ENCODE measurements around the gene CDH4.

CDH4 gene

DNA sequence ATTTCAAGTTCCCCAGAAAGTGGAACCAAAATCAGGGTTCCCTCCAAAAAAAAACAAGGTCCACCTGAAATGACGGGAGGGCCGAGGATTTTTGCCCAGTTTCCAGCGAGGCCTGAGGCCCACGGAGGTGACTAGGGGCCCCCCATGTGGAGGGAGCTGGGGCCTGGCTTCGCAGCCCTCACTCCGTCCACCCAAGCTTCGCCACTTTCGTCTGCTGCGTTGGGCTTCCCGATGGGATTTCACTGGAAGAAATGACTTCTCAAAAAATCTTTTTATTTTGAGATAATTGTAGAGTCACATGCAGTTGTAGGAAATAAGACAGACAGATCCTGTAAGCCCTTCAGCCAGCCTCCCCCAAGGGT is 605.3 kb downstream of the CDH4 start:
- TF ChIP-seq, protein P1, sequence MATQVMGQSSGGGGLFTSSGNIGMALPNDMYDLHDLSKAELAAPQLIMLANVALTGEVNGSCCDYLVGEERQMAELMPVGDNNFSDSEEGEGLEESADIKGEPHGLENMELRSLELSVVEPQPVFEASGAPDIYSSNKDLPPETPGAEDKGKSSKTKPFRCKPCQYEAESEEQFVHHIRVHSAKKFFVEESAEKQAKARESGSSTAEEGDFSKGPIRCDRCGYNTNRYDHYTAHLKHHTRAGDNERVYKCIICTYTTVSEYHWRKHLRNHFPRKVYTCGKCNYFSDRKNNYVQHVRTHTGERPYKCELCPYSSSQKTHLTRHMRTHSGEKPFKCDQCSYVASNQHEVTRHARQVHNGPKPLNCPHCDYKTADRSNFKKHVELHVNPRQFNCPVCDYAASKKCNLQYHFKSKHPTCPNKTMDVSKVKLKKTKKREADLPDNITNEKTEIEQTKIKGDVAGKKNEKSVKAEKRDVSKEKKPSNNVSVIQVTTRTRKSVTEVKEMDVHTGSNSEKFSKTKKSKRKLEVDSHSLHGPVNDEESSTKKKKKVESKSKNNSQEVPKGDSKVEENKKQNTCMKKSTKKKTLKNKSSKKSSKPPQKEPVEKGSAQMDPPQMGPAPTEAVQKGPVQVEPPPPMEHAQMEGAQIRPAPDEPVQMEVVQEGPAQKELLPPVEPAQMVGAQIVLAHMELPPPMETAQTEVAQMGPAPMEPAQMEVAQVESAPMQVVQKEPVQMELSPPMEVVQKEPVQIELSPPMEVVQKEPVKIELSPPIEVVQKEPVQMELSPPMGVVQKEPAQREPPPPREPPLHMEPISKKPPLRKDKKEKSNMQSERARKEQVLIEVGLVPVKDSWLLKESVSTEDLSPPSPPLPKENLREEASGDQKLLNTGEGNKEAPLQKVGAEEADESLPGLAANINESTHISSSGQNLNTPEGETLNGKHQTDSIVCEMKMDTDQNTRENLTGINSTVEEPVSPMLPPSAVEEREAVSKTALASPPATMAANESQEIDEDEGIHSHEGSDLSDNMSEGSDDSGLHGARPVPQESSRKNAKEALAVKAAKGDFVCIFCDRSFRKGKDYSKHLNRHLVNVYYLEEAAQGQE (IDR thresholded peaks at IDR 0.05; ENCODE audit: insufficient replicate concordance, low read depth): no peak
- TF ChIP-seq GABPA (IDR thresholded peaks at IDR 0.05; ENCODE audit: low read depth) (no peak), SPI1 (IDR thresholded peaks at IDR 0.05; ENCODE audit: borderline replicate concordance, low read depth) (no peak), POLR2AphosphoS5 (IDR thresholded peaks at IDR 0.05; ENCODE audit: low read depth) (no peak)
- TF ChIP-seq, protein P2, sequence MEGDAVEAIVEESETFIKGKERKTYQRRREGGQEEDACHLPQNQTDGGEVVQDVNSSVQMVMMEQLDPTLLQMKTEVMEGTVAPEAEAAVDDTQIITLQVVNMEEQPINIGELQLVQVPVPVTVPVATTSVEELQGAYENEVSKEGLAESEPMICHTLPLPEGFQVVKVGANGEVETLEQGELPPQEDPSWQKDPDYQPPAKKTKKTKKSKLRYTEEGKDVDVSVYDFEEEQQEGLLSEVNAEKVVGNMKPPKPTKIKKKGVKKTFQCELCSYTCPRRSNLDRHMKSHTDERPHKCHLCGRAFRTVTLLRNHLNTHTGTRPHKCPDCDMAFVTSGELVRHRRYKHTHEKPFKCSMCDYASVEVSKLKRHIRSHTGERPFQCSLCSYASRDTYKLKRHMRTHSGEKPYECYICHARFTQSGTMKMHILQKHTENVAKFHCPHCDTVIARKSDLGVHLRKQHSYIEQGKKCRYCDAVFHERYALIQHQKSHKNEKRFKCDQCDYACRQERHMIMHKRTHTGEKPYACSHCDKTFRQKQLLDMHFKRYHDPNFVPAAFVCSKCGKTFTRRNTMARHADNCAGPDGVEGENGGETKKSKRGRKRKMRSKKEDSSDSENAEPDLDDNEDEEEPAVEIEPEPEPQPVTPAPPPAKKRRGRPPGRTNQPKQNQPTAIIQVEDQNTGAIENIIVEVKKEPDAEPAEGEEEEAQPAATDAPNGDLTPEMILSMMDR (IDR thresholded peaks at IDR 0.05; ENCODE audit: insufficient read depth, low read length): no peak
- H3K27me3 ChIP-seq (ENCODE audit: insufficient read depth, poor library complexity, severe bottlenecking): no peaks in the 10 kb centered on the region
- DNase-seq (ENCODE audit: low read depth in 1 of 2, low spot score in 1 of 2): no peak

DNA sequence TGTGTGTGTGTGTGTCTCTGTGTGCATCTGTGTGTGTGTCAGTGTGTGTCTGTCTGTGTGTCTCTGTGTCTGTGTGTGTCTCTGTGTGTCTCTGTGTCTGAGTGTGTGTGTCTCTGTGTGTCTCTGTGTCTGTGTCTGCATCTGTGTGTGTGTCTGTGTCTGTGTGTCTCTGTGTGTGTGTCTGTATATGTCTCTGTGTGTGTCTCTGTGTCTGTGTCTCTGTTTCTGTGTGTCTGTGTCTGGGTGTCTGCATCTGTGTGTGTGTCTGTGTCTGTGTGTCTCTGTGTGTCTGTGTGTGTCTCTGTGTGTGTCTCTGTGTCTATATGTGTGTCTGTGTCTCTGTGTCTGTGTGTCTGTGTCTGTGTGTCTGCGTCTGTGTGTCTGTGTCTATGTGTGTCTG is 605.8 kb downstream of the CDH4 start:
- no peak for TF ChIP-seq GABPA (IDR thresholded peaks at IDR 0.05; ENCODE audit: low read depth)
- TF ChIP-seq, protein P2 (IDR thresholded peaks at IDR 0.05; ENCODE audit: insufficient read depth, low read length): no peak
- TF ChIP-seq, protein P1 (IDR thresholded peaks at IDR 0.05; ENCODE audit: insufficient replicate concordance, low read depth): no peak
- no peak for TF ChIP-seq POLR2AphosphoS5 (IDR thresholded peaks at IDR 0.05; ENCODE audit: low read depth)
- TF ChIP-seq SPI1 (IDR thresholded peaks at IDR 0.05; ENCODE audit: borderline replicate concordance, low read depth): no peak
- Histone ChIP-seq H3K27ac (replicated peaks) (no peak overlapping the region), H3K4me3 (replicated peaks; ENCODE audit: insufficient read depth, low read length) (no peak overlapping the region), H3K27me3 (ENCODE audit: insufficient read depth, poor library complexity, severe bottlenecking) (no peaks in the 10 kb centered on the region)
- no peak for DNase-seq (ENCODE audit: low read depth in 1 of 2, low spot score in 1 of 2)

More for the DNA sequence above, 605.3 kb downstream of the CDH4 start:
- H3K4me3 ChIP-seq (replicated peaks; ENCODE audit: insufficient read depth, low read length): no peak overlapping the region
- H3K27ac ChIP-seq (replicated peaks): no peak overlapping the region

DNA sequence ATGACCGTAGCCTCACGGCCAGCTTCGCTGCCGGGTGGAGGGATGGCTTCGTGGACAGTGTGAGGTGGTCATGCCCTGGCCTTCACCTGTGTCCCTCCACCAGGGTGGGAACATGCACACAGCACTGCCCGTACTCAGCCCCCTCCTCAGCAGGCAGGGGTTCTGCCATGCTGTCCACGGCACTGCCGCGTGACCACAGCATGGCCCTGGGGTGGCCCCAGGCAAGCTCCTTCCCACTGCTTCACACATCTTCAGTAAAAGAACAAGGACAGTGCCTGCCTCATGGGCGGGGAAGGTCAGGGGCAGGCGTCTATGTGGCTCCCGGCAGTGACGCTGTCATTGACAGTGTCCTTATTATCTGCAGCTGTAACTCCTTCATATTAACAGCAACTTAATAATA is 607.7 kb downstream of the CDH4 start:
- DNase-seq (ENCODE audit: low read depth in 1 of 2, low spot score in 1 of 2): no peak
- TF ChIP-seq, protein P1 (IDR thresholded peaks at IDR 0.05; ENCODE audit: insufficient replicate concordance, low read depth): no peak
- TF ChIP-seq GABPA (IDR thresholded peaks at IDR 0.05; ENCODE audit: low read depth): no peak
- no peak for TF ChIP-seq POLR2AphosphoS5 (IDR thresholded peaks at IDR 0.05; ENCODE audit: low read depth)
- TF ChIP-seq, protein P2 (IDR thresholded peaks at IDR 0.05; ENCODE audit: insufficient read depth, low read length): no peak
- no peak for TF ChIP-seq SPI1 (IDR thresholded peaks at IDR 0.05; ENCODE audit: borderline replicate concordance, low read depth)
- H3K4me3 ChIP-seq (replicated peaks; ENCODE audit: insufficient read depth, low read length): no peak overlapping the region
- no peaks in the 10 kb centered on the region for H3K27me3 ChIP-seq (ENCODE audit: insufficient read depth, poor library complexity, severe bottlenecking)
- no peak overlapping the region for H3K27ac ChIP-seq (replicated peaks)
